Adipocyte (in vitro differentiated cells): ENCODE data around the gene GAD2.
A peak's percentile ranks its signal among the peaks of the same experiment; 100 is the strongest.
"Not testable (repeated sequence)": the region's sequence is repeated elsewhere in the genome, so short reads cannot be mapped to it uniquely, and the experiment has no call there.

Source experiments
- DNase-seq: peaks from one replicate; pipeline ENCODE4 v3.0.0-alpha.2; 2015; ENCODE audit warnings: low read depth
- H3K27me3 ChIP-seq: replicated peaks from 2 replicates; pipeline ENCODE4 v1.7.0; 2013; ENCODE audit warnings: mild to moderate bottlenecking, low read length, moderate library complexity; ENCODE audit not compliant: control insufficient read depth, insufficient read depth
- H3K36me3 ChIP-seq: 2 replicates; pipeline ENCODE4 v1.7.0; 2013; ENCODE audit warnings: low read length, mild to moderate bottlenecking, moderate library complexity; ENCODE audit not compliant: control insufficient read depth, insufficient read depth, severe bottlenecking
- H3K4me1 ChIP-seq: 2 replicates; pipeline ENCODE4 v1.7.0; 2013; ENCODE audit warnings: mild to moderate bottlenecking, low read length, moderate library complexity; ENCODE audit not compliant: control insufficient read depth, insufficient read depth
- H3K4me3 ChIP-seq: 2 replicates; pipeline ENCODE4 v1.7.0; 2013; ENCODE audit warnings: mild to moderate bottlenecking, low read length, moderate library complexity
- H3K9ac ChIP-seq: 2 replicates; pipeline ENCODE4 v1.7.0; 2013; ENCODE audit warnings: mild to moderate bottlenecking, low read length, moderate library complexity
- H3K9me3 ChIP-seq: 2 replicates; pipeline ENCODE4 v1.7.0; 2013; ENCODE audit warnings: mild to moderate bottlenecking, low read length, moderate library complexity; ENCODE audit not compliant: control insufficient read depth

Gene GAD2

GRCh38 chr10:26323219-26323618 is 106.6 kb downstream of the GAD2 start:
- Histone ChIP-seq H3K4me3 (no peak overlapping the region), H3K36me3 (no peaks in the 10 kb centered on the region), H3K9ac (no peak overlapping the region), H3K9me3 (no peaks in the 10 kb centered on the region), H3K27me3 (no peaks in the 10 kb centered on the region), H3K4me1 (peaks cover 4% of the 10 kb centered on the region)
- DNase-seq = no peak

- Histone ChIP-seq H3K4me1 (peaks cover 18% of the 10 kb centered on the region), H3K9me3 (no peaks in the 10 kb centered on the region), H3K4me3 (no peak overlapping the region), H3K9ac (no peak overlapping the region), H3K36me3 (no peaks in the 10 kb centered on the region), H3K27me3 (no peaks in the 10 kb centered on the region)
- no peak for DNase-seq
Measured at GRCh38 chr10:26326851-26327250, 110.3 kb downstream of the GAD2 start.

GRCh38 chr10:26327811-26328210 is 111.2 kb downstream of the GAD2 start:
- Histone ChIP-seq H3K36me3 (no peaks in the 10 kb centered on the region), H3K4me3 (no peak overlapping the region), H3K27me3 (no peaks in the 10 kb centered on the region), H3K9ac (no peak overlapping the region), H3K9me3 (peaks cover 2% of the 10 kb centered on the region), H3K4me1 (peaks cover 26% of the 10 kb centered on the region)
- no peak for DNase-seq

- no peak for DNase-seq
- Histone ChIP-seq H3K4me3 (peak overlapping the region; percentile 59), H3K27me3 (no peaks in the 10 kb centered on the region), H3K9me3 (peaks cover 8% of the 10 kb centered on the region), H3K4me1 (peaks cover 26% of the 10 kb centered on the region), H3K36me3 (no peaks in the 10 kb centered on the region), H3K9ac (peak overlapping the region; percentile 36)
Measured at GRCh38 chr10:26331371-26331770, 114.8 kb downstream of the GAD2 start.

GRCh38 chr10:26334232-26334931 is 117.8 kb downstream of the GAD2 start:
- peaks cover 8% of the 10 kb centered on the region for H3K9me3 ChIP-seq
- no peak for DNase-seq
- peaks cover 26% of the 10 kb centered on the region for H3K4me1 ChIP-seq
- H3K9ac ChIP-seq = no peak overlapping the region
- no peaks in the 10 kb centered on the region for H3K36me3 ChIP-seq
- no peaks in the 10 kb centered on the region for H3K27me3 ChIP-seq
- no peak overlapping the region for H3K4me3 ChIP-seq

- H3K36me3 ChIP-seq = no peaks in the 10 kb centered on the region
- H3K9ac ChIP-seq = peak overlapping the region; percentile 18
- no peaks in the 10 kb centered on the region for H3K27me3 ChIP-seq
- H3K4me3 ChIP-seq = peak overlapping the region; percentile 63
- H3K9me3 ChIP-seq = peaks cover 8% of the 10 kb centered on the region
- H3K4me1 ChIP-seq = peaks cover 26% of the 10 kb centered on the region
- DNase-seq = peak; percentile 72
Measured at GRCh38 chr10:26334932-26335573, 118.5 kb downstream of the GAD2 start.

GRCh38 chr10:26335574-26336093 is 119.1 kb downstream of the GAD2 start:
- H3K36me3 ChIP-seq = no peaks in the 10 kb centered on the region
- no peaks in the 10 kb centered on the region for H3K27me3 ChIP-seq
- peak overlapping the region; percentile 18 for H3K9ac ChIP-seq
- H3K4me3 ChIP-seq = peak overlapping the region; percentile 63
- peaks cover 24% of the 10 kb centered on the region for H3K4me1 ChIP-seq
- no peak for DNase-seq
- peaks cover 8% of the 10 kb centered on the region for H3K9me3 ChIP-seq

- DNase-seq = no peak
- H3K9ac ChIP-seq = no peak overlapping the region
Measured at GRCh38 chr10:26336979-26337378, 120.4 kb downstream of the GAD2 start.

GRCh38 chr10:26341701-26342100 is 125.1 kb downstream of the GAD2 start:
- Histone ChIP-seq H3K4me3 (no peak overlapping the region), H3K36me3 (no peaks in the 10 kb centered on the region), H3K9ac (no peak overlapping the region), H3K4me1 (no peaks in the 10 kb centered on the region), H3K27me3 (no peaks in the 10 kb centered on the region), H3K9me3 (no peaks in the 10 kb centered on the region)
- DNase-seq = no peak

More at GRCh38 chr10:26336979-26337378, 120.4 kb downstream of the GAD2 start:
- Histone ChIP-seq H3K4me1 (peaks cover 11% of the 10 kb centered on the region), H3K36me3 (no peaks in the 10 kb centered on the region), H3K4me3 (no peak overlapping the region), H3K27me3 (no peaks in the 10 kb centered on the region), H3K9me3 (peaks cover 8% of the 10 kb centered on the region)

GRCh38 chr10:26348821-26349417 is 132.3 kb downstream of the GAD2 start:
- H3K4me1 ChIP-seq, H3K4me3 ChIP-seq, H3K9ac ChIP-seq, H3K27me3 ChIP-seq, DNase-seq, H3K36me3 ChIP-seq, H3K9me3 ChIP-seq: not testable (repeated sequence)
